GM15510 (cell line): ENCODE measurements around the gene NFIB.

Experiments used
- POLR2A ChIP-seq: IDR thresholded peaks from 3 replicates; pipeline ENCODE4 v1.6.1; 2011; ENCODE audit warnings: borderline replicate concordance; ENCODE audit not compliant: insufficient read length; ENCODE audit errors: extremely low read depth

The NFIB gene

GRCh38 chr9:14270358-14271092, 43.4 kb downstream of the NFIB start:
- no peak for TF ChIP-seq POLR2A

- TF ChIP-seq POLR2A: no peak
Observed at GRCh38 chr9:14269916-14270315, 44.0 kb downstream of the NFIB start.

GRCh38 chr9:14263707-14264483, 50.0 kb downstream of the NFIB start:
- no peak for TF ChIP-seq POLR2A

- no peak for TF ChIP-seq POLR2A
Observed at GRCh38 chr9:14262827-14263226, 51.1 kb downstream of the NFIB start.

GRCh38 chr9:14261616-14262015, 52.3 kb downstream of the NFIB start:
- no peak for TF ChIP-seq POLR2A

GRCh38 chr9:14260101-14260500, 53.8 kb downstream of the NFIB start:
- no peak for TF ChIP-seq POLR2A

GRCh38 chr9:14258660-14259239, 55.2 kb downstream of the NFIB start:
- TF ChIP-seq POLR2A: no peak

- TF ChIP-seq POLR2A: no peak
Observed at GRCh38 chr9:14258156-14258555, 55.8 kb downstream of the NFIB start.

- no peak for TF ChIP-seq POLR2A
Observed at GRCh38 chr9:14256588-14256987, 57.4 kb downstream of the NFIB start.

- TF ChIP-seq POLR2A: no peak
Observed at GRCh38 chr9:14251154-14252071, 62.5 kb downstream of the NFIB start.

GRCh38 chr9:14250794-14251153, 63.2 kb downstream of the NFIB start:
- TF ChIP-seq POLR2A: no peak

GRCh38 chr9:14249527-14249926, 64.4 kb downstream of the NFIB start:
- no peak for TF ChIP-seq POLR2A

GRCh38 chr9:14248149-14248548, 65.8 kb downstream of the NFIB start:
- no peak for TF ChIP-seq POLR2A

GRCh38 chr9:14247577-14247976, 66.4 kb downstream of the NFIB start:
- TF ChIP-seq POLR2A: no peak

GRCh38 chr9:14246951-14247350, 67.0 kb downstream of the NFIB start:
- TF ChIP-seq POLR2A: no peak
